Gastroesophageal sphincter (tissue), 4 donors: ENCODE measurements around the gene ASZ1. TPM values are rescaled to one million over a fixed set of nuclear protein-coding genes. Genes with fewer than 3 reads are reported as not detected.

Experiments used
- ATAC-seq: fragments of 150-250 bp; one replicate; pipeline ENCODE4 v1.9.1; 2016; ENCODE audit warnings: mild to moderate bottlenecking, moderate library complexity
- H3K27ac ChIP-seq, 4 donors: fragments of 200-600 bp; sonication (generic) in 3 of 4; 1 replicate in 3 of 4; 2 replicates in 1 of 4; pipeline ENCODE4 v1.5.1; 2016 to 2019
- H3K27me3 ChIP-seq: fragments of 200-600 bp; sonication (generic); one replicate; pipeline ENCODE4 v1.5.1; 2019
- H3K36me3 ChIP-seq, 2 donors: fragments of 200-600 bp; sonication (generic); one replicate each; pipeline ENCODE4 v1.5.1; 2019; ENCODE audit warnings: control low read depth in 1 of 2
- H3K4me1 ChIP-seq, 3 donors: fragments of 200-600 bp; sonication (generic); 1 replicate in 2 of 3; 2 replicates in 1 of 3; pipeline ENCODE4 v1.5.1; 2016 to 2019; ENCODE audit warnings: control low read depth in 2 of 3
- H3K4me3 ChIP-seq, 2 donors: fragments of 200-600 bp; sonication (generic); one replicate each; pipeline ENCODE4 v1.5.1; 2019; ENCODE audit warnings: mild to moderate bottlenecking in 1 of 2, moderate library complexity in 1 of 2
- H3K9me3 ChIP-seq, 3 donors: fragments of 200-600 bp; sonication (generic); one replicate each; pipeline ENCODE4 v1.5.1; 2017 to 2019; ENCODE audit warnings: control low read depth in 2 of 3
- CTCF ChIP-seq, 4 experiments: fragments of 200-600 bp in 2 of 4; fragments of 450-650 bp in 2 of 4; sonication (generic) in 1 of 4; IDR thresholded peaks; one replicate each; pipeline ENCODE4 v1.5.1; 2017 to 2019; ENCODE audit warnings: antibody characterized with exemption in 4 of 4, mild to moderate bottlenecking in 2 of 4, moderate library complexity in 2 of 4
- EP300 ChIP-seq: sonication (generic); formaldehyde crosslinking; IDR thresholded peaks from one replicate; pipeline ENCODE4 v1.6.1; 2017; ENCODE audit warnings: antibody characterized with exemption, mild to moderate bottlenecking
- POLR2A ChIP-seq, 2 donors: fragments of 450-650 bp; IDR thresholded peaks; one replicate each; pipeline ENCODE4 v1.6.1; 2017; ENCODE audit warnings: antibody characterized with exemption in 2 of 2, mild to moderate bottlenecking in 2 of 2, moderate library complexity in 1 of 2
- POLR2AphosphoS5 ChIP-seq: sonication (generic); formaldehyde crosslinking; IDR thresholded peaks from one replicate; pipeline ENCODE4 v1.6.1; 2017; ENCODE audit warnings: antibody characterized with exemption
- WGBS, 2 donors: methylation state at CpG; one replicate each; pipeline ENCODE4 v1.1.5; 2018; ENCODE audit warnings: low coverage in 1 of 2; 5-methylcytosine and 5-hydroxymethylcytosine counted together
- total RNA-seq, 4 donors: library from RNA; depleted of rRNA; stranded (reverse); fragments of >200 nt; gene quantifications; one replicate each; pipeline ENCODE4 v1.1.0, GENCODE V29; 2016

The ASZ1 gene
- total RNA-seq, 4 donors from 2014 or later = not detected

GRCh38 chr7:117364339-117365080, 62.8 kb downstream of the ASZ1 start:
- no peak for TF ChIP-seq EP300
- TF ChIP-seq CTCF (IDR thresholded peaks at IDR 0.05) = no peak
- no peak for TF ChIP-seq POLR2A (IDR thresholded peaks at IDR 0.05)
- no peak for TF ChIP-seq POLR2AphosphoS5
- Histone ChIP-seq H3K9me3 (no peaks in the 10 kb centered on the region), H3K27ac (no peak overlapping the region), H3K4me1 (no peaks in the 10 kb centered on the region), H3K36me3 (no peaks in the 10 kb centered on the region), H3K27me3 (no peaks in the 10 kb centered on the region), H3K4me3 (no peak overlapping the region)
- no peak for ATAC-seq

- Histone ChIP-seq H3K36me3 (no peaks in the 10 kb centered on the region), H3K4me1 (no peaks in the 10 kb centered on the region), H3K4me3 (no peak overlapping the region), H3K27me3 (no peaks in the 10 kb centered on the region), H3K27ac (no peak overlapping the region), H3K9me3 (no peaks in the 10 kb centered on the region)
- no peak for ATAC-seq
- TF ChIP-seq EP300 = no peak
- no peak for TF ChIP-seq POLR2A (IDR thresholded peaks at IDR 0.05)
- TF ChIP-seq CTCF (IDR thresholded peaks at IDR 0.05) = no peak
- TF ChIP-seq POLR2AphosphoS5 = no peak
Observed at GRCh38 chr7:117362294-117362888, 64.9 kb downstream of the ASZ1 start.

- 86 to 100% methylated on average over 1 of the region's 1 CpG for WGBS, 2 donors
- ATAC-seq = no peak
- TF ChIP-seq POLR2A (IDR thresholded peaks at IDR 0.05) (no peak), EP300 (no peak), CTCF (IDR thresholded peaks at IDR 0.05) (no peak), POLR2AphosphoS5 (no peak)
- Histone ChIP-seq H3K27me3 (peaks cover 28% of the 10 kb centered on the region), H3K27ac (no peak overlapping the region), H3K9me3 (no peaks in the 10 kb centered on the region), H3K4me3 (no peak overlapping the region), H3K4me1 (no peaks in the 10 kb centered on the region), H3K36me3 (no peaks in the 10 kb centered on the region)
Observed at GRCh38 chr7:117350027-117350426, 77.3 kb downstream of the ASZ1 start.

GRCh38 chr7:117349570-117349969, 77.7 kb downstream of the ASZ1 start:
- Histone ChIP-seq H3K27me3 (peaks cover 28% of the 10 kb centered on the region), H3K4me1 (no peaks in the 10 kb centered on the region), H3K4me3 (no peak overlapping the region), H3K27ac (no peak overlapping the region), H3K9me3 (no peaks in the 10 kb centered on the region), H3K36me3 (no peaks in the 10 kb centered on the region)
- no peak for ATAC-seq
- TF ChIP-seq EP300 (no peak), CTCF (IDR thresholded peaks at IDR 0.05) (no peak), POLR2A (IDR thresholded peaks at IDR 0.05) (no peak), POLR2AphosphoS5 (no peak)
- WGBS, 2 donors = 85 to 89% methylated on average over 1 to 2 of the region's 2 CpGs
